HG02623 (cell line): Measurements from ENCODE around the gene CMSS1.

Source experiments
- ATAC-seq: cut with Tn5 transposase; IDR thresholded peaks from one replicate; pipeline ENCODE4 v1.9.1; 2021; ENCODE audit warnings: moderate library complexity; ENCODE audit not compliant: unreplicated experiment

CMSS1 gene

DNA sequence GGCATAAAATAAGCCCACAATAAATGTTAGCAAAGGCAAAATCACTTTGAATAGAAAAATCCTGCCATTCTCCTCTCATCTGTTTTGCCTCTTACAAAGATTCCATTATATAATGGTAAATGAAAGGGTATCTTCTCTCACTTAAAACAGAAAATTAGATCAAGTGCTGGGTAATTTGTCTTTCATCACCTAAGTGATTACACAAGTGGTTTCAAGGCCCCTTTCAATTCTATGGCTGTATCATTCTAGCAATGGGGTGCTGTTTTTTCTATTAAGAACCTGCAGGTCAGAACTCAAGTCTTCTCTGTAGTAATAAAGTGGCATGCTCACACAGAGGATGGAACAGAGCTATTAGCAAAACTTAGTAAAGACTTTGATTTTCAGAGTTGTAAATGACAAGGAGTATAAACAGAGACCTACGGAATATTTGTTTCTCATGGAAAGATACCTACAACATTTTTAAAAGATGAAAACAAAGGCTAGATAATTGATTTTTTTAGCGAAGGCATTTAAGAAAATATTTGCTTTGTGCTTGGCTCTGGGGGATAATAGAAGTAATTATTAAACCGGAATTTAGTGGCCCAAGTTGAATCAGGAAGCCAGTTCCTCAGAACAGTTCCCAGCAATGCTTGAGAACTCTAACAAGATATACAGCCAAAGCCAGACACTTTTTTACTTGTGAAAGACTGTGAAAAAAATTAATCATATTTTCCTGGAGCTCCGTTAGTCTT lies 137.4 kb downstream of the CMSS1 start:
- no peak for ATAC-seq

DNA sequence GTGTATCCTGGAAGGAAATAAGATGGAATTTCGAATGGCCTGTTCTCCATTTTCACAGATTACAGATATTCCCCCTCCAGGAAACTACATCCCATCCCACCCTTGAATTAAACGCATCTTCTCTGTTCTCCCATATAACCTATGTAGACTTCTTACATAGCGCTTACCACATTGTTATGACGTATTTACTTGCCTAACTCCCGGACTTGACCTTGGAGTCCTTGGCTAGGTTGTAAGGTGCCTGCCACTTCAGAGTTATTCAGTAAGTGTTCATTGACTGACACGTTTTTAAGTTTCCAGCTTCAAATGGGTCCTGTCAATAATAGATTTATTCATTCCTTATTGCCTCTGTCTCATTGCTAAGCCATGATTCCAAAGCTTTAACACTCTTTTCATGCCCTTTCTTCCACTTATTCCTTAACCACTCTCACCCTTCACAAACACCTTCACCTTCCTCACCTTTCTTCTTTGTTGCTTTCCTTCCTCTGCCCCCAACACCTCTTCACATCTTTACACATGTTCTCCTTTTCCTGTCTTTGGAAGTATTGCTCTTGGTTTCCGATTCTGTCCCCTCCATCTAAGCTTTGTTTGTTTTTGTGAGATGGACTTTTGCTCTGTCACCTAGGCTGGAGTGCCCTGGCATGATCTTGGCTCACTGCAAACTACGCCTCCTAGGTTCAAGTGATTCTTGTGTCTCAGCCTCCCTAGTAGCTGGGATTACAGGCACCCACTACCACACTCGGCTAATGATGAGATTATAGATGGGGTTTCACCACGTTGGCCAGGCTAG lies 138.3 kb downstream of the CMSS1 start:
- ATAC-seq: no peak

DNA sequence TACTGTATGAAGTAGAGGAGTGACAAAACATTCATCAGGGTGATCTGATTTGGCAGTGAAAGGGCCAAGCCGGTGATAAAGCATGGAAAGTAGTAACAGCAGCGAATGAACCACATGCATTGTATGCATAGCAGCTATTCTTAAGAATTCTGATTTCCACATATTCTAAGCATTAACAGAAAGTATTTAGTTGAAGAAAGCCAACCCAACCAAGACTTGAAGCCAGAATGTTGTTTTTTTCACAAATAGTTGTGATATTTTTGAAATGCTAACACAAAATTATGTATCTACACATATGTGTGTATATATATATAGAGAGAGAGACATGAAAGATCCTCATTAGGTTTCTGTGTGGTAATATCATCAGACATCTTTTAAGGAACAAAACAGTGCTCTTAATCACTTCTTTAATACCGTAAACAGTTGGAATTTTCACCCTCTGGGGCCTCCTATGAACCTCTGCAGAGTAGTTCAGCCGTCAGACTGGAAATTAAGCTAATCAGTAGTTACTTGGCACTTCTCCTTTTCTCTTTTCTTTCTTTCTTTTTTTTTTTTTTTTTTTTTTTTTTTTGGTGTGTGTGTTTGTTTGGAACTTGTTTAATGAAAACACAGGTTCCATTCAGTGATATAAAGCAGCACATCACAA lies 139.6 kb downstream of the CMSS1 start:
- no peak for ATAC-seq

DNA sequence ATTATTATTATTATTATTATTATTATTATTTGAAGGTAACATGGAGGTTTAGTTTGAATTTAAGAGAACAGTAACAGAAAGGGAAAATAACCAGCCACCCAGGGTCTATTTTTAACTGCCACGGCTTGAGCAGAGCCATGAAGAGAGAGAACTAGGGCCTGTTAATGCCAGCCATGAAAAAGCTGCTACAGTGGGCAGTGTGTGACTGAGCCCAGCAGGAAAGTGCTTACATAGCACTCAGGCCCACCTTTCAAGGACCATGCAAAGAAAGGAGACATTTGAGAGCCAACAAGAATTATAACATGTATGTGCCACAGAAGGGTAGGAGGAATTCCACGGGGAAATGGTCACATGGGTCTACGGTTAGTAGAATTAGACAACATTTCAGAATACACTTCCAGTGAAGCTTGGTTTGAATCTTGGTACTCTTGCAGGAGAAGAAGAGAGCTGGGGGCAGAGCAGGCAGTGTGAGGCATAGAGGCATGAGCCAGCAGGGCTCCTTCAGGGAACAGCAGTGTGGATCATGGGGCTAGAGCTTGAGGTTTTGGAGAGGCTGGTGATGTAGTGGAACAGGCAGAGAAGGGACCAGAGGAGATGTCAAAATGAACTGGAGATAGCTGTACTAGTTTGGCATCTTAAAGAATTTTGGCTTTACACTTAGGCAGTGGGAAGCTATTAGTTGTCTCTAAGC lies 140.7 kb downstream of the CMSS1 start:
- no peak for ATAC-seq

GRCh38 chr3:99960123-99960878 lies 142.6 kb downstream of the CMSS1 start:
- ATAC-seq: no peak

GRCh38 chr3:99960941-99961340 lies 143.3 kb downstream of the CMSS1 start:
- no peak for ATAC-seq

DNA sequence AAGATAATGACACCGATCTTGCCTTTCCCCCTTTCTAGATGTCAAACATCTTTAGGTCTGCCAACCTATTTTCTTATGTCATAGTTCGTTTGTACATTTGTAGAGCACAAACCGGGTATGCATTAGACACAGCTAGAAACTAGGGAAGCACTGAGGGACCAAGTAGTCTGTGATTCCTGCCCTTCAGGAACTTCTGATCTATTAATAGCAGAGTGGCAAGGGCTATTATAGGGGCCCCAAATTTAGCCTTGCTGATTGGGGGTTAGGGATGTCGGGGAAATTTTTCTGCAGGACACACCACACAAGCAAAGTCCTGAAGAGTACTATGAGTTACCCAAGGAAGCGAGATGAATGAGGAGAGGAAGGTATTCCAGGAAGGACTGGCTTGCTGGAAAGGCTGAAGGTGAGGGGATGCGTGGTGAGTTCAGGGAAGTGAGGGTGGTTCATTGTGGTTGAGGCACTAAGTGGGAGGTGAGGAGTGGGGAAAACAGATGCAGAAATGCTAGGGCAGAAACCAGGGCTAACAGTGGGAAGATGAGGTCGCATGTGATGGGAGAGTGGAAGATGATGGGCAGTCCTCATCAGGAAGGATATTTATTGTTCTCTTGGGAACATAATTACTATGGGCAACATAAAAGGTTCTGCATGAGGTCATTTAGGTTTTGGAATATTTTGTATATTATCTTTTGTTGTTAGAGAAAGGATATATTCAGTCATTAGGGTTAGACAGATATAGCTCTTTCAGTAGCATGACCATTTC lies 144.3 kb downstream of the CMSS1 start:
- ATAC-seq: no peak

- ATAC-seq: no peak
Observed at GRCh38 chr3:99962703-99963102, 145.0 kb downstream of the CMSS1 start.

GRCh38 chr3:99965077-99965476 lies 147.4 kb downstream of the CMSS1 start:
- no peak for ATAC-seq

- no peak for ATAC-seq
Observed at GRCh38 chr3:99965681-99966408, 148.2 kb downstream of the CMSS1 start.

DNA sequence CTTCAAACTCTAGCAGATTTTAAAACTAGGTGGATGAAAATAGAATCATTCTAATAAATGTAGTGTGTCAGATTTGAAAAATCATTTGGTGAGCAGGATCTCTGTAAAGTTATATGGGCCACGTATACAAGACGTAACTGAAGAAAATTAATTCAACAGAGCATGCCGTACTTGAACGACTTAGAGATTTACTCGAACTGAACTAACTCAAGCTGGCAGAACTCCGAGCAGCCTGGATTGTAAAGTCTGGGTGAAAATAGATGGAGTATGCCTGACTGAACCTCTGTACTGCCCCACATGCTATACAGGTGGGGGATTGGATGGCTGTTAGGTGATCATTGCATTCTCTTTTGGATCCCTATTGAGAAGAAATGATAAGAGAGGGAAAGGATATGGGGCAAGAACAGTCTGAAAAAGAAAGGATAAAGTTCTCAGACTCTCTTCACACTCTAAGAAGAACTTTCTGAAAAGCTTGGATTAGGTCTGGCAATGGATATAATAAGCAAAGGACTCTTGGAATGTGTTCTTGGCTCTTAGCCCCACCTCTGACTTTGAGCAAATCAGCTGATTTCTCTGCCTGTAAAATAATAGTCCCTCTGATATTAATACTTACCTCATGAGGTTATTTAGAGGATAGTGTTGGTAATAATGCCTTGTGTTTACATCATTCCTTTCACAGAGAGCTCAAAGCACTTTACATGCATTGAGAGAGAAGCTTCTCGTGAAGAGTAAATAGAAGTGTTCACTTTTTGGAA lies 149.2 kb downstream of the CMSS1 start:
- no peak for ATAC-seq

DNA sequence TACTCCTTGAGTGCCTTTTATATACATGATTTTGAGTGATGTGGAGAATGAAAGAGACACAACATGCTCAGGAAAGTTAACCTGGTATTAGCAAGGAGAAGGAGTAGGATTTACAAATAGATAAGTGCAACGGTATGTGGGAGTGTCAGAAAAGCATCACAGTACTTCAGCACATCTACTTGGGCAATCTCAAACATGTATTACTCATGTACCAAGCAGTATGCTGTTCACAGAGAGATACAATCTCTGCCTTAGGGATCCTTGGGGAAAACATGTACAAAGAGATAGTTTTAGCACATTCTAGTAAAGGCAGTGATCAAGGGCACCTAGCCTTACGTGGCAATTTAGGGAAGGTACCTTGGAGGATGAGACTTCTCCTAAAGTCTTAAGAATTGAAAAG lies 150.1 kb downstream of the CMSS1 start:
- no peak for ATAC-seq

GRCh38 chr3:99969136-99969535 lies 151.5 kb downstream of the CMSS1 start:
- no peak for ATAC-seq

DNA sequence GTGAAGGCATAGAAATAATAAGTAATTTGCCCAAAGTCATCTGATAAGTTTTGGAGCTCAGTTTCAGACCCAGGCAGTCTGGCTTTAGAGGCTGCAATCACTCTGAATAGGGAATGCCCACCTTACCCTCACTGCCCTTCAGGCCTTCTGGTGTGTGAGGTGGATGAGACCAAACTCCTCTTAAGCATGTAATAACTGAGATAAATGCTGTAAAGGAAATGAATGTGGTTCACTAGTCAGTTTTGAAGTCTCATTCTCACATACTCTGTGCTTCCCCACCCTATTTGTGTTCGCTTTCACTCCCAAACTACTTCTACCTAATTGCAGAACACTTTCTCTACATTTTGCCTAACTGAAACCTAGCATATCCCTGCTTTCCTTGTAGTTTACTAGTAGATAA lies 152.5 kb downstream of the CMSS1 start:
- ATAC-seq: peak; percentile 97

- ATAC-seq: no peak
Observed at GRCh38 chr3:99971761-99972160, 154.1 kb downstream of the CMSS1 start.

- no peak for ATAC-seq
Observed at GRCh38 chr3:99972380-99973104, 154.9 kb downstream of the CMSS1 start.

GRCh38 chr3:99974989-99975388 lies 157.3 kb downstream of the CMSS1 start:
- no peak for ATAC-seq

DNA sequence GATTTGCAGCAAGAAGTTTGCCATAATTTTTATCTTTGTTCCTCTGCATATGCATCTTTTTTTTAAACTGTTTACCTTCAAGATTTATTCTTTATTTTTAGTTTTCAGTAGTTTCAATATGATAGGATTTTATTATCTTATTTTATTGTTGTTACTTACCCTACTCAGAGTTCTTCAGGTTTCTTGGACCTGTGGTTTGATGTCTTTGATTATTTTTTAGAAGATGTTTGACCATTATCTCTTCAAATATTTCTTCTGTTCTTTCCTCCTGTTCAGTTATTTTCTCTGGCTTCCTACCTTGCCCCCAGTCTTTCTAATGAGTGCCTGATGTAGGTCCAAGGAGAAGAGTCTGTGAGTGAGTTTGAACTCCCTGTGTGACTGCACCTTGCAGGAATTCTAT lies 158.9 kb downstream of the CMSS1 start:
- ATAC-seq: no peak
